HL-60/S4 treated with retinoic acid at 250 ng/mL for 4 days and 3 days (cell line): ENCODE data around the gene CLTCL1.
"Not testable (repeated sequence)": the region's sequence is repeated elsewhere in the genome, so short reads cannot be mapped to it uniquely, and the experiment has no call there.

Experiments used
- in situ Hi-C: fragments of 300-500 bp; cut with MboI; formaldehyde crosslinking; loops from 2 replicates; pipeline ENCODE4 v1.7.0; 2022; ENCODE audit warnings: low sequenced_read_pairs

CLTCL1 gene

DNA sequence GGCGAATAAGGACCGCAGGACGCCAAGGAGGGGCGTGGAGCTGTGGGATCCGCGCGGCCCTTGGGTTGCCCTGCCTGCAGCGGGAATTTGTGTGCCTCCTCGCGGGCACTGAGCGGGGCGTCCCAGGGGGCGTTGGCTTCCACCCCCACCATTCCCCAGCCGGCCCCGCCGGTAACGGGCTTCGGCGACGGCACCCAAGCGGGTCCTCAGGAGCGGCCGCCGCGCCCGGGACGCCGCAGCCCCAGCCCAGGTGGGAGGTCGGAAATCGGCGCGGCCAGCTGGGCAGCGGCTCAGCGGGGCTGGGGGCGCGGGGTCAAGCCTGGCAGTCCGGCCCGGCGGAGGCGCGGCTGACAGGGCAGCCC, 320 bp downstream of the CLTCL1 start:
- in situ Hi-C loops, result loop anchor here (25.0 kb wide), 1 partner anchor 104 kb away; the partner anchor contains the start of gene SLC25A1

- in situ Hi-C loops, result loop anchor here (25.0 kb wide), 1 partner anchor 103 kb away; the partner anchor contains the start of gene SLC25A1
Measured at GRCh38 chr22:19290400-19291217, 910 bp downstream of the CLTCL1 start.

GRCh38 chr22:19289475-19290161, 1.9 kb downstream of the CLTCL1 start:
- in situ Hi-C loops, result loop anchor here (25.0 kb wide), 1 partner anchor 102 kb away; the partner anchor contains the start of gene SLC25A1

- in situ Hi-C loops, result loop anchor here (25.0 kb wide), 1 partner anchor 101 kb away; the partner anchor contains the start of gene SLC25A1
Measured at GRCh38 chr22:19287889-19288288, 3.6 kb downstream of the CLTCL1 start.

- in situ Hi-C loops, result loop anchor here (25.0 kb wide), 1 partner anchor 100 kb away; the partner anchor contains the start of gene SLC25A1
Measured at GRCh38 chr22:19287076-19287707, 4.3 kb downstream of the CLTCL1 start.

DNA sequence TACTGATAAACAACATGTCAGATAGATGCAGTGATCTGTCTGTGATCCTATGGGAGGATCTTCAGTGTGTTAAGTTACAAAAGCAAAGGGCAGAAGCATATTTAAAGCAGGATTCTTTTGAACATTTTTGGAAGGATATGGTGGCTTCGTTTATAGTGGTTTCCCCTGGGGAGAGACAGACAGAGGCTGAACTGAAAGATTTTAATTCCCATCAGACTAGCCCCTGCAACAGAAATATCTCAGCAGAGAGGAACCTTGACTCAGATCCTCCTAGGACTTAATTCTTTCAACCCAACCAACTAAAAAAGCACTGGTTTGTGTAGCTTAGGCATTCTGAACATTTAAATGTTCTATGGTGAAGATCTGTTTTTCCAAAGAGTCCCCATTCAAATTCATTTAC, 5.7 kb downstream of the CLTCL1 start:
- in situ Hi-C loops, result loop anchor here (25.0 kb wide), 1 partner anchor 99 kb away; the partner anchor contains the start of gene SLC25A1

GRCh38 chr22:19279143-19279542, 12.4 kb downstream of the CLTCL1 start:
- in situ Hi-C loops, result loop anchor here (25.0 kb wide), 1 partner anchor 92 kb away; the partner anchor contains the start of gene SLC25A1

GRCh38 chr22:19277785-19278184, 13.7 kb downstream of the CLTCL1 start:
- in situ Hi-C loops, result loop anchor here (25.0 kb wide), 1 partner anchor 90 kb away; the partner anchor contains the start of gene SLC25A1

DNA sequence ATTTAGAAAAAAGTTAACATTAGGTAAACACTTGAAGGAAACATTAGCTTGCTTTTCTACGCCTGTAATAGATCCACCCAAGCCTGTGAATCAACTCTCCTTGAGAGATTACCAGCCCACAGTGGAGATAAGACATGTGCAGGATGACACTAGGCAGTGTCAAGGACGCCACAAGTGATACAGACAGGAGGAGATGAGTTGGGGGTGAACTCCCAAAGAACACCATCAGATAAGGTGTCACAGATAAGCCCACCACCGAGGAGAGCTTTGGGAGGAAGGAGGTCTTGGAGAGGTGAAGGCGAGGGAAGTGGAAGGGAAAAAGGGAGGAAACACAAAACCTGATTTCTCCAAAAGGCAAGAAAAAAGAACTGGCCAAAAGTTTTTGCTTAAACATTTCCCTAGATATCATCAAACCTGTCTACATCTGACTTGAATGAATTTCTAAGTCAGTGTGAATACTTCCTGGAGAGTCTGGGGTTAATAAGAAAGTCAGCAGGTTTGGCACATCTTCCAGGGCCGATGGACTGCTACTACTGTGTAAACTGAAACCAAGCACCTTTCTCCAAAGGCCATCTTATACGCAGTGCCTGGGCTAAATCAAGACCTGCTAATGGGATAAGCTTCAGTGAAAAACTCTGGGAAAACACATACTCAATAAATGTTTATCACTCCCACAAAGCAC, 15.5 kb downstream of the CLTCL1 start:
- in situ Hi-C loops, result loop anchor here (25.0 kb wide), 1 partner anchor 89 kb away; the partner anchor contains the start of gene SLC25A1

DNA sequence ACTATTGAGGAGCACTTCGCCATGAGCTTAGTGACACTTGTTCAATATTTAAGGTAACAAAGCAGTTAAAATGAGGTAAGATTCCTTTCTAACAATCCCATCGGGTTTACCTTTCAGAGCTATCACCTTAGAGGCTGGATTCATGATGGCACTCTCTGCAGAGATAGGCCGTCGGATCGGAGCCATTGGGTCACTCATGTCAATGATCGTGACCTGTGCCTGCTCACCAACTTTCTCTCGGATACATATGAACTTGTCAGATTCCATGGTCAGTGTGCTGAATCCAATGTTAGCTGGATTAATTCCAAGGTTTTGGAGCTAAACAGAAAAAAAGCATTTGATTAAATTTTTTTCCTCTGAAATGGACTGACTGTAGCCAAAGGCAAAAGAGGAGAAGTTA, 16.0 kb downstream of the CLTCL1 start:
- in situ Hi-C loops, result loop anchor here (25.0 kb wide), 1 partner anchor 88 kb away; the partner anchor contains the start of gene SLC25A1

- in situ Hi-C loops, result loop anchor here (25.0 kb wide), 1 partner anchor 88 kb away; the partner anchor contains the start of gene SLC25A1
Measured at GRCh38 chr22:19275104-19275503, 16.4 kb downstream of the CLTCL1 start.

DNA sequence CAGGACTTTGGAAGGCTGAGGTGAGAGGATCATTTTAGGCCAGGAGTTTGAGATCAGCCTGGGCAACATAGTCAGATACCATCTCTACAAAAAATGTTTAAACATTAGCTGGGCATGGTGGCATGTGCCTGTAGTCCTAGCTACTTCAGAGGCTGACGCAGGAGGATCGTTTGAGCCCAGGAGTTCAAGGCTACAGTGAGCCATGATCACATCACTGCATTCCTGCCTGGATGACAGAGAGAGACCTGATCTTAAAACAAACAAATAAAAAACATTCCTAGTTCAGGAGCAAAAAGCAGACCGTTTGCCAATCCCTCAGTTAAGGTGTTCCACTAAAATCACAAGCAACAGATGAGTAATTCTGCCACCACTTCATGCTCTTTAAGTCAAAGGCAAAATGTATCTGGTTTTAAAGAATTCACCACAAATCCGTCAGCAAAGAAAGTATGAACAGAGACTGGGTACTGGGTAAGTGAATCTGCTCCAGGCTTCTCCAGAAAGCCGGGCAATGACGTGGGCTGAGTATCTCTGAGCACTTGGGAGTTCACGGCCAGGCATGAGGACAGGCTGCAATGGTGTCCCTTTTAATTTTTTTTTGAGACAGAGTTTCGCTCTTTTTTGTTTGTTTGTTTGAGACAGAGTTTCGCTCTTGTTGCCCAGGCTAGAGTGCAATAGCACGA, 19.5 kb downstream of the CLTCL1 start:
- in situ Hi-C loops, result no loop called here

DNA sequence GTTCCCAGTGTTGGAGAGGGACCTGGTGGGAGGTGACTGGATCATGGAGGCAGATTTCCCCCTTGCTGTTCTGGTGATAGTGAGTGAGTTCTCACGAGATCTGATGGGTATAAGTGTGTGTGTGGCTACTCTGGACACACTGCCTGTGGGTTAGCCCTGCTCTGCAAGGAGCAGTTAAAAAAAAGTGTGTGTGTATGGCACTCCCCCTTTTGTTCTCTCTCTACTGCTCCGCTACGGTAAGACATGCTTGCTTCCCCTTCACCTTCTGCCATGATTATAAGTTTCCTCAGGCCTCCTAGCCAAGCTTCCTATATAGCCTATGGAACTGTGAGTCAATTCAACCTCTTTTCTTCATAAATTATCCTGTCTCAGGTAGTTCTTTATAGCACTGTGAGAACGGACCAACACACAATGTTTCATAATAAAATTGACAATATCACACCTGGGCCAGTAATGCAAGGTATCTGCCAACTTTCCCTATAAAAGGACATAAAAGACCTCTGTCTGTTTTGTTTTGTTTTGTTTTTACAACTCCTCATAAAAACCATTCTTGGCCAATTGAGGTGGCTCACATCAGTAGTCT, 20.2 kb downstream of the CLTCL1 start:
- in situ Hi-C loops, result no loop called here

- in situ Hi-C loops, result no loop called here
Measured at GRCh38 chr22:19270873-19271272, 20.6 kb downstream of the CLTCL1 start.

DNA sequence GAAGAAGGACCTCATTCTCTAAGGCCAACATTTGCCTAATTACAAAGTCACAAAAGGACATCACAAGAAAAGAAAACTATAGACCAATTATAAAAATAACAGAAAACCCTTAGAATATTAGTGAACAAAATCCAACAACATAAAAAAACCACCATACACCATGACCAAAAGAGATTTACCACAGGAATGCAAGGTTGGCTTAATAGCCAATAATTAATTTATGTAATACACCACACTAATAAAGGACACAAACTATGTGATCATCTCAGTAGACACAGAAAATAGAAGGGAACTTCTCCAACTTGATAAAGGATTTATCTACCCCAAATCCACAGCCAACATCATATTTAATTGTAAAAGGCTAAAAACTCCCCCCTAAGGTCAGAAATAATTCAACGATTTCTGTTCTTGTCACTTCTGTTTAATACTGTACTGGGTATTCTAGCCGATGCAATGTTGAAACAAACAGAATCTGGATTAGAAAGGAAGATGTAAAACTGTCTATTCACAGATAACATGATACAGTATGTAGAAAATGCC, 24.9 kb downstream of the CLTCL1 start:
- in situ Hi-C loops, result no loop called here

- in situ Hi-C loops, result no loop called here
Measured at GRCh38 chr22:19265779-19266178, 25.7 kb downstream of the CLTCL1 start.

GRCh38 chr22:19260804-19261203, 30.7 kb downstream of the CLTCL1 start:
- in situ Hi-C loops, result no loop called here

- in situ Hi-C loops, result no loop called here
Measured at GRCh38 chr22:19260194-19260593, 31.3 kb downstream of the CLTCL1 start.

- in situ Hi-C loops, result not testable (repeated sequence)
Measured at GRCh38 chr22:19258968-19259288, 32.6 kb downstream of the CLTCL1 start.
